Adrenal gland (tissue), 12 donors: ENCODE measurements around the gene PPP2R5E. TPM values are rescaled to one million over a fixed set of nuclear protein-coding genes. Genes with fewer than 3 reads are reported as not detected.

ENCODE experiments used
- DNase-seq, 7 donors: peaks; one replicate each; pipeline ENCODE4 v3.0.0-alpha.2; 2019 to 2020
- H3K27ac ChIP-seq, 5 donors: fragments of 200-600 bp; sonication (generic) in 4 of 5; 1 replicate in 3 of 5; 2 replicates in 2 of 5; pipeline versions ENCODE4 v1.5.1 to v1.8.0; 2016 to 2020; ENCODE audit warnings: mild to moderate bottlenecking in 1 of 5
- H3K27me3 ChIP-seq: fragments of 200-600 bp; 2 replicates; pipeline ENCODE4 v1.8.0; 2021
- H3K36me3 ChIP-seq, 2 donors: fragments of 200-600 bp; replicated peaks in 1 of 2; 1 replicate in 1 of 2; 2 replicates in 1 of 2; pipeline versions ENCODE4 v1.5.1 to v1.8.0; 2018 to 2022
- H3K4me1 ChIP-seq, 2 donors: fragments of 200-600 bp; replicated peaks in 1 of 2; 1 replicate in 1 of 2; 2 replicates in 1 of 2; pipeline versions ENCODE4 v1.5.1 to v1.8.0; 2018 to 2021
- H3K4me3 ChIP-seq, 4 donors: fragments of 200-600 bp; sonication (generic) in 3 of 4; one replicate each; pipeline ENCODE4 v1.5.1; 2016 to 2018
- H3K9me3 ChIP-seq, 3 donors: fragments of 200-600 bp; sonication (generic) in 1 of 3; replicated peaks in 1 of 3; 1 replicate in 2 of 3; 2 replicates in 1 of 3; pipeline versions ENCODE4 v1.5.1 to v1.8.0; 2016 to 2021
- CTCF ChIP-seq, 6 experiments: fragments of 450-650 bp in 4 of 6; fragments of 200-600 bp in 2 of 6; sonication (generic) in 1 of 6; IDR thresholded peaks; 1 replicate in 5 of 6; 2 replicates in 1 of 6; pipeline versions ENCODE4 v1.5.1 to v1.8.0; 2016 to 2021; ENCODE audit warnings: antibody characterized with exemption in 6 of 6, mild to moderate bottlenecking in 2 of 6, moderate library complexity in 1 of 6
- POLR2A ChIP-seq, 2 donors: fragments of 450-650 bp; IDR thresholded peaks; one replicate each; pipeline ENCODE4 v1.6.1; 2017; ENCODE audit warnings: antibody characterized with exemption in 2 of 2, mild to moderate bottlenecking in 2 of 2, moderate library complexity in 1 of 2
- WGBS, 4 donors: extraction: QIAGEN DNeasy Blood & Tissue Kit in 2 of 4; methylation state at CpG; one replicate each; pipeline versions ENCODE4 v1.1.5 to v1.1.7; 2013 to 2017; 5-methylcytosine and 5-hydroxymethylcytosine counted together
- intact Hi-C, 2 donors: fragments of 100-400 bp; cut with DNase I; formaldehyde crosslinking; loops; one replicate each; pipeline versions ENCODE4 v1.14.1 to v1.15.0; 2022 to 2023
- polyA plus RNA-seq, 3 donors: library from polyadenylated mRNA; stranded (reverse); fragments of 200-250 nt in 2 of 3; fragments of 350-450 nt in 1 of 3; fragmentation: Illumina TruSeq in 1 of 3; extraction: RNeasy Lipid Tissue Mini Kit (QIAGEN cat#74804) in 1 of 3; gene quantifications; one replicate each; pipeline ENCODE4 v1.2.3, GENCODE V29; 2013 to 2014
- total RNA-seq, 9 donors: library from RNA; depleted of rRNA in 4 of 9; stranded (reverse); fragments of >200 nt in 4 of 9; fragments of 120-200 nt in 1 of 9; fragmentation: NEBNext Ultra II Directional in 1 of 9; extraction: Animal tissue kit (Norgen Biotek cat#: 25700) in 1 of 9; gene quantifications; one replicate each; pipeline versions ENCODE4 v1.1.0 to v1.2.4, GENCODE V29; 2013 to 2023
- donor health status: healthy with polysubstance abuse.
- donor health status: Bipolar disorder and iron deficiency.
- donor health status: DM: yes; HTN: yes; CAD: no.
- donor health status: DM: no; HTN: no; CAD: no.
- donor health status: DM: no; HTN: no; CAD: no.
- donor health status: DM: yes; HTN: yes; CAD: no.

The PPP2R5E gene
- total and polyA plus RNA-seq, 12 donors, result 5.7 to 46.5 (median 23.9) TPM

- no peaks in the 10 kb centered on the region for H3K9me3 ChIP-seq
- no peak for DNase-seq
- 75 to 90% (median 80%) methylated on average over 3 of the region's 3 CpGs for WGBS, 4 donors
- no peak overlapping the region for H3K27ac ChIP-seq
- no peaks in the 10 kb centered on the region for H3K27me3 ChIP-seq
- peaks cover 8 to 10% of the 10 kb centered on the region in 2 donors for H3K4me1 ChIP-seq
- H3K36me3 ChIP-seq, result no peaks in the 10 kb centered on the region
- intact Hi-C loops, result no loop called here
- no peak for TF ChIP-seq POLR2A (IDR thresholded peaks at IDR 0.05)
- TF ChIP-seq CTCF (IDR thresholded peaks at IDR 0.05), result no peak
- no peak overlapping the region for H3K4me3 ChIP-seq
These were observed 19.2 kb upstream of the PPP2R5E start for GRCh38 chr14:63562405-63562804.

- H3K27me3 ChIP-seq, result no peaks in the 10 kb centered on the region
- no peak overlapping the region for H3K27ac ChIP-seq
- no peak overlapping the region for H3K4me3 ChIP-seq
- H3K4me1 ChIP-seq, result no peaks in the 10 kb centered on the region
- WGBS, 4 donors, result 82 to 87% (median 84%) methylated on average over 7 of the region's 7 CpGs
- no peaks in the 10 kb centered on the region for H3K36me3 ChIP-seq
- no peak for TF ChIP-seq CTCF (IDR thresholded peaks at IDR 0.05)
- no peak for TF ChIP-seq POLR2A (IDR thresholded peaks at IDR 0.05)
- no peaks in the 10 kb centered on the region for H3K9me3 ChIP-seq
- DNase-seq, result no peak
- intact Hi-C loops, result no loop called here
These were observed 12.4 kb upstream of the PPP2R5E start for GRCh38 chr14:63555572-63555971.

- intact Hi-C loops, result no loop called here
- Histone ChIP-seq H3K27me3 (no peaks in the 10 kb centered on the region), H3K4me3 (no peak overlapping the region), H3K4me1 (no peaks in the 10 kb centered on the region), H3K9me3 (no peaks in the 10 kb centered on the region), H3K36me3 (no peaks in the 10 kb centered on the region), H3K27ac (no peak overlapping the region)
- 43 to 70% (median 51%) methylated on average over 3 of the region's 3 CpGs for WGBS, 4 donors
- TF ChIP-seq CTCF (IDR thresholded peaks at IDR 0.05) (no peak), POLR2A (IDR thresholded peaks at IDR 0.05) (no peak)
- peak in 1 of 7 donors; percentile 6 for DNase-seq
These were observed 8.2 kb upstream of the PPP2R5E start for GRCh38 chr14:63551332-63551731.

GRCh38 chr14:63547798-63548335, 4.7 kb upstream of the PPP2R5E start:
- no peak overlapping the region for H3K4me3 ChIP-seq
- H3K27ac ChIP-seq, result no peak overlapping the region
- H3K4me1 ChIP-seq, result peaks cover 0 to 11% of the 10 kb centered on the region in 2 donors
- no peak for DNase-seq
- TF ChIP-seq POLR2A (IDR thresholded peaks at IDR 0.05) (no peak), CTCF (IDR thresholded peaks at IDR 0.05) (no peak)
- intact Hi-C loops, result loop anchor here in 1 of 2 donors (10.0 kb wide), 1 partner anchor 87 kb away; no protein-coding TSS in a partner anchor
- 63 to 69% (median 65%) methylated on average over 7 to 8 of the region's 8 CpGs for WGBS, 4 donors
- no peaks in the 10 kb centered on the region for H3K36me3 ChIP-seq
- H3K27me3 ChIP-seq, result no peaks in the 10 kb centered on the region
- H3K9me3 ChIP-seq, result no peaks in the 10 kb centered on the region
